Astrocyte of the hippocampus (primary cell): ENCODE results near the gene RPS6KA2.
"Not testable (repeated sequence)": the region's sequence is repeated elsewhere in the genome, so short reads cannot be mapped to it uniquely, and the experiment has no call there.

Experiments used
- DNase-seq: peaks from one replicate; pipeline ENCODE4 v3.0.0; 2011; ENCODE audit warnings: low read depth, low spot score

The RPS6KA2 gene

GRCh38 chr6:166402582-166403277 is 224.3 kb downstream of the RPS6KA2 start:
- DNase-seq, result no peak

- DNase-seq, result peak; percentile 80
Measured at GRCh38 chr6:166400649-166401250, 226.3 kb downstream of the RPS6KA2 start.

GRCh38 chr6:166400181-166400580 is 226.9 kb downstream of the RPS6KA2 start:
- DNase-seq, result no peak

- no peak for DNase-seq
Measured at GRCh38 chr6:166398348-166398747, 228.7 kb downstream of the RPS6KA2 start.

- DNase-seq, result no peak
Measured at GRCh38 chr6:166397849-166398248, 229.2 kb downstream of the RPS6KA2 start.

- DNase-seq, result no peak
Measured at GRCh38 chr6:166395778-166396177, 231.3 kb downstream of the RPS6KA2 start.

GRCh38 chr6:166395351-166395750 is 231.7 kb downstream of the RPS6KA2 start:
- no peak for DNase-seq

- DNase-seq, result no peak
Measured at GRCh38 chr6:166394036-166394892, 232.8 kb downstream of the RPS6KA2 start.

GRCh38 chr6:166393535-166393823 is 233.6 kb downstream of the RPS6KA2 start:
- no peak for DNase-seq

GRCh38 chr6:166392755-166393534 is 234.1 kb downstream of the RPS6KA2 start:
- DNase-seq, result not testable (repeated sequence)

- no peak for DNase-seq
Measured at GRCh38 chr6:166389119-166389518, 237.9 kb downstream of the RPS6KA2 start.

- DNase-seq, result no peak
Measured at GRCh38 chr6:166388290-166389004, 238.6 kb downstream of the RPS6KA2 start.

GRCh38 chr6:166387642-166388289 is 239.3 kb downstream of the RPS6KA2 start:
- DNase-seq, result no peak

- DNase-seq, result not testable (repeated sequence)
Measured at GRCh38 chr6:166387098-166387497, 240.0 kb downstream of the RPS6KA2 start.

GRCh38 chr6:166386111-166386510 is 240.9 kb downstream of the RPS6KA2 start:
- no peak for DNase-seq

- not testable (repeated sequence) for DNase-seq
Measured at GRCh38 chr6:166383802-166384363, 243.2 kb downstream of the RPS6KA2 start.

- peak; percentile 99 for DNase-seq
Measured at GRCh38 chr6:166382933-166383801, 243.9 kb downstream of the RPS6KA2 start, which contains the start of gene MPC1. Gene MPC1 (minus strand): TSS chr6:166382940. CDS start chr6:166382876, 64 bp downstream.

- DNase-seq, result no peak
Measured at GRCh38 chr6:166382500-166382932, 244.5 kb downstream of the RPS6KA2 start.
